Measurements from ENCODE around the gene PI4KB. TPM values are rescaled to one million over a fixed set of nuclear protein-coding genes. Genes with fewer than 3 reads are reported as not detected.

Gene PI4KB
- total and polyA plus RNA-seq, 2 of the 4 experiments (the other 2 are of a cell fraction), result 82.4 to 94.5 TPM

DNA sequence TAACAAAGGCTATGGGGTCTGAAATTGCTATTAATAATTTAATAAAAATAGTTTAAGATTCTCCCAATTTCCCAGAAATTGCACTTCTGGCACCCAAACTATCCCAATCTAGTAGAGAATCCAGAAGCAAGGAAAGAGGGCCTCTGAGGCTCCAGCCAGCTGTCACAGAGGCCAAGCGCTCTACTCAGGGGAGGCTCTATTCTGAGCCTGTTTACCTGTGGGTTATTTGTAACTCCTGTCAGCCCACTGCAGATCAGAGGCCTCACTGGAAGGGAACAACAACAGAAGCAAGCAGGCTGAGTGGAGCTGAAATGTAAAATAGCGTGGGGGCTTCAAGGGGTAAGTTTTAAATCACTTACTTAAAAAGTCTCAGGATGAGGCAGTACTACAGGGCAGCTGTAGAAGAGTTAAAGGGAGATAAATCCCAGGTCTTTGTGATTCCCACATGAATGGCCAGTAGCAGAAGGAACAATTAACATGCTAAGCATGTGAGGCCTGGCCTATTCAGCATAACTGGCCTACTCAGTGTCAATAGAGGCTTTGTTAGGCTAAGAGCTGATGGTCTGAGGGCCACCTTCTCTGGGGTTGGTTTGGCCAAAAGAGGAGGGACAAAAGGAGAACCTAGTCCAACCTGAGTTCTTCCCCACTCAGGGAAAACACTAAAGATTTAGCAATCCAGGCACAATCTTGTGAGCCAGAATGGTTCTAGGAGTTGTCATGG is 32.3 kb downstream of the PI4KB start:
- no CpG with 5 or more reads among the region's 2 CpGs for WGBS, 2 experiments (ENCODE audit: extremely low coverage in 2 of 2, insufficient read length in 1 of 2)

More for the DNA sequence above, 32.3 kb downstream of the PI4KB start:
- intact Hi-C loops (cut with micrococcal nuclease) (no loop called here), in situ Hi-C loops (cut with MboI; ENCODE audit: low sequenced_read_pairs) (no loop called here), dilution Hi-C loops (cut with HindIII; ENCODE audit: low sequenced_read_pairs, unreplicated experiment) (no loop called here)
- no peaks in the 10 kb centered on the region for H3K4me1 ChIP-seq (ENCODE audit: control insufficient read depth, insufficient read depth, low read length)
- no peak overlapping the region for H2BK15ac ChIP-seq (ENCODE audit: low read depth, low read length)
- H3K23ac ChIP-seq (ENCODE audit: low read depth, low read length), result no peak overlapping the region
- peaks cover 3% of the 10 kb centered on the region; the same call in 1 of the 2 replicates for H4K20me1 ChIP-seq (ENCODE audit: insufficient read depth, low read length)
- ATAC-seq (ENCODE audit: low read depth) (no peak), DNase-seq (no peak)
- POLR2A ChIA-PET (ENCODE audit: unreplicated experiment), result no interaction called here
- no peak overlapping the region for H3K18ac ChIP-seq (ENCODE audit: low read depth, low read length)
- peaks cover 10 to 18% of the 10 kb centered on the region in 2 experiments for H3K79me1 ChIP-seq (ENCODE audit: low read depth in 1 of 2, low read length in 2 of 2)
- no peak overlapping the region for H3K14ac ChIP-seq (replicated peaks; ENCODE audit: low read depth, low read length)
- no peak overlapping the region for H3K4me2 ChIP-seq (ENCODE audit: low read depth, low read length)
- no peak overlapping the region for H3K4me3 ChIP-seq (ENCODE audit: insufficient read depth, low read depth, low read length)
- no peak overlapping the region for H2BK20ac ChIP-seq (ENCODE audit: low read depth, low read length)
- H3K4ac ChIP-seq (ENCODE audit: low read depth, low read length), result no peak overlapping the region
- TF ChIP-seq, protein P1, sequence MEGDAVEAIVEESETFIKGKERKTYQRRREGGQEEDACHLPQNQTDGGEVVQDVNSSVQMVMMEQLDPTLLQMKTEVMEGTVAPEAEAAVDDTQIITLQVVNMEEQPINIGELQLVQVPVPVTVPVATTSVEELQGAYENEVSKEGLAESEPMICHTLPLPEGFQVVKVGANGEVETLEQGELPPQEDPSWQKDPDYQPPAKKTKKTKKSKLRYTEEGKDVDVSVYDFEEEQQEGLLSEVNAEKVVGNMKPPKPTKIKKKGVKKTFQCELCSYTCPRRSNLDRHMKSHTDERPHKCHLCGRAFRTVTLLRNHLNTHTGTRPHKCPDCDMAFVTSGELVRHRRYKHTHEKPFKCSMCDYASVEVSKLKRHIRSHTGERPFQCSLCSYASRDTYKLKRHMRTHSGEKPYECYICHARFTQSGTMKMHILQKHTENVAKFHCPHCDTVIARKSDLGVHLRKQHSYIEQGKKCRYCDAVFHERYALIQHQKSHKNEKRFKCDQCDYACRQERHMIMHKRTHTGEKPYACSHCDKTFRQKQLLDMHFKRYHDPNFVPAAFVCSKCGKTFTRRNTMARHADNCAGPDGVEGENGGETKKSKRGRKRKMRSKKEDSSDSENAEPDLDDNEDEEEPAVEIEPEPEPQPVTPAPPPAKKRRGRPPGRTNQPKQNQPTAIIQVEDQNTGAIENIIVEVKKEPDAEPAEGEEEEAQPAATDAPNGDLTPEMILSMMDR (conservative IDR thresholded peaks at IDR 0.05; ENCODE audit: low read depth, low read length), result no peak
- TF ChIP-seq, protein P2, sequence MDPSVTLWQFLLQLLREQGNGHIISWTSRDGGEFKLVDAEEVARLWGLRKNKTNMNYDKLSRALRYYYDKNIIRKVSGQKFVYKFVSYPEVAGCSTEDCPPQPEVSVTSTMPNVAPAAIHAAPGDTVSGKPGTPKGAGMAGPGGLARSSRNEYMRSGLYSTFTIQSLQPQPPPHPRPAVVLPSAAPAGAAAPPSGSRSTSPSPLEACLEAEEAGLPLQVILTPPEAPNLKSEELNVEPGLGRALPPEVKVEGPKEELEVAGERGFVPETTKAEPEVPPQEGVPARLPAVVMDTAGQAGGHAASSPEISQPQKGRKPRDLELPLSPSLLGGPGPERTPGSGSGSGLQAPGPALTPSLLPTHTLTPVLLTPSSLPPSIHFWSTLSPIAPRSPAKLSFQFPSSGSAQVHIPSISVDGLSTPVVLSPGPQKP (IDR thresholded peaks at IDR 0.05; ENCODE audit: borderline replicate concordance, low read depth, low read length), result no peak
- no peak for TF ChIP-seq NFE2L2 (IDR thresholded peaks at IDR 0.05; ENCODE audit: low read depth, low read length)
- no peak for TF ChIP-seq MAFK (IDR thresholded peaks at IDR 0.05; ENCODE audit: low read depth, low read length)
- TF ChIP-seq MAZ (IDR thresholded peaks at IDR 0.05; ENCODE audit: borderline replicate concordance, low read depth, low read length), result no peak
- no peak for TF ChIP-seq CEBPB (IDR thresholded peaks at IDR 0.05; ENCODE audit: low read depth, low read length)
- no peak for TF ChIP-seq RCOR1 (IDR thresholded peaks at IDR 0.05; ENCODE audit: insufficient replicate concordance, low read length)
- no peak for TF ChIP-seq SMC3 (IDR thresholded peaks at IDR 0.05; ENCODE audit: low read depth, low read length)
- TF ChIP-seq MXI1 (IDR thresholded peaks at IDR 0.05; ENCODE audit: borderline replicate concordance, low read depth, low read length), result no peak
- no peak for TF ChIP-seq RFX5 (IDR thresholded peaks at IDR 0.05; ENCODE audit: low read depth, low read length)
- TF ChIP-seq BHLHE40 (IDR thresholded peaks at IDR 0.05; ENCODE audit: low read depth, low read length), result no peak
- no peak for TF ChIP-seq POLR2A (IDR thresholded peaks at IDR 0.05; ENCODE audit: low read depth, low read length)
- TF ChIP-seq, protein P3, sequence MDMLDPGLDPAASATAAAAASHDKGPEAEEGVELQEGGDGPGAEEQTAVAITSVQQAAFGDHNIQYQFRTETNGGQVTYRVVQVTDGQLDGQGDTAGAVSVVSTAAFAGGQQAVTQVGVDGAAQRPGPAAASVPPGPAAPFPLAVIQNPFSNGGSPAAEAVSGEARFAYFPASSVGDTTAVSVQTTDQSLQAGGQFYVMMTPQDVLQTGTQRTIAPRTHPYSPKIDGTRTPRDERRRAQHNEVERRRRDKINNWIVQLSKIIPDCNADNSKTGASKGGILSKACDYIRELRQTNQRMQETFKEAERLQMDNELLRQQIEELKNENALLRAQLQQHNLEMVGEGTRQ (IDR thresholded peaks at IDR 0.05; ENCODE audit: low read depth, low read length), result no peak
- TF ChIP-seq RAD21 (IDR thresholded peaks at IDR 0.05; ENCODE audit: low read length), result no peak
- TF ChIP-seq CHD1 (IDR thresholded peaks at IDR 0.05; ENCODE audit: low read depth, low read length), result no peak
- TF ChIP-seq FOS (IDR thresholded peaks at IDR 0.05; ENCODE audit: low read depth, low read length), result no peak
- H4K91ac ChIP-seq (ENCODE audit: insufficient read depth, low read depth, low read length), result no peak overlapping the region
- no peak overlapping the region for H4K5ac ChIP-seq (ENCODE audit: low read depth, low read length)
- H3K9me3 ChIP-seq (ENCODE audit: control insufficient read depth, insufficient read depth, low read length), result no peaks in the 10 kb centered on the region
- H3K27me3 ChIP-seq (ENCODE audit: control insufficient read depth, insufficient read depth, low read length), result no peaks in the 10 kb centered on the region
- no peak overlapping the region for H2AFZ ChIP-seq (replicated peaks; ENCODE audit: low read length, poor library complexity)
- no peak overlapping the region for H2BK5ac ChIP-seq (ENCODE audit: low read depth, low read length, poor library complexity, severe bottlenecking)
- no peak overlapping the region for H4K8ac ChIP-seq (ENCODE audit: low read depth in 2 of 2, low read length in 2 of 2)
- no peak overlapping the region for H3K56ac ChIP-seq (ENCODE audit: extremely low read depth, insufficient read depth, low read length)
- no peak overlapping the region for H2BK120ac ChIP-seq (ENCODE audit: low read depth, low read length)
- H2AK9ac ChIP-seq (replicated peaks; ENCODE audit: low read depth, low read length, poor library complexity), result no peak overlapping the region
- no peaks in the 10 kb centered on the region for H3K9me1 ChIP-seq (ENCODE audit: insufficient read depth, low read length)
- no peak overlapping the region for H2AK5ac ChIP-seq (ENCODE audit: low read depth, low read length)
- H3K9ac ChIP-seq (ENCODE audit: low read depth, low read length), result no peak overlapping the region
- BruUV-seq (replicated peaks), result no TSS peak
- peaks cover 79% of the 10 kb centered on the region for H3K36me3 ChIP-seq (ENCODE audit: control insufficient read depth, insufficient read depth, low read length)
- H3K27ac ChIP-seq (ENCODE audit: insufficient read depth, low read length), result no peak overlapping the region
- CTCF ChIA-PET, result interaction anchor here (0.5 to 1.1 kb wide), 3 partner anchors 19 to 102 kb away, joined by 3 to 7 read pairs (median 6); no protein-coding TSS in a partner anchor

All from IMR-90 (cell line).